ENCODE results near the gene GRAMD1B. TPM values are rescaled to one million over a fixed set of nuclear protein-coding genes. Genes with fewer than 3 reads are reported as not detected.

The GRAMD1B gene
- total RNA-seq, 1 donor from 2014 or later: 17.6 TPM

Small RNA genes lying within 50 kb of the gene (microRNA-seq; reads per million reads assigned to microRNA genes)
- gene MIR4493: not detected

Other genes starting within 250 kb of the GRAMD1B start
- gene CLMP, start 235.0 kb upstream of the GRAMD1B start, total RNA-seq: 8.6 TPM
- gene SCN3B, start 224.4 kb downstream of the GRAMD1B start, total RNA-seq: 1.2 TPM

Data from Right ventricle myocardium inferior (tissue), 1 donor.